HepG2 (cell line): ENCODE data around the gene ZNF442. TPM values are rescaled to one million over a fixed set of nuclear protein-coding genes. Genes with fewer than 3 reads are reported as not detected.

Experiments
- KLF9 ChIP-seq: IDR thresholded peaks from 2 replicates; pipeline ENCODE4 v1.6.1; 2016; ENCODE audit warnings: low read depth
- PAF1 ChIP-seq: IDR thresholded peaks from 2 replicates; pipeline ENCODE4 v1.6.1; 2016; ENCODE audit warnings: missing genetic modification reagents, missing compliant biosample characterization
- REL ChIP-seq: sonication (generic); formaldehyde crosslinking; conservative IDR thresholded peaks from 2 replicates; pipeline ENCODE4 v1.8.0; 2022; ENCODE audit warnings: mild to moderate bottlenecking, missing genetic modification reagents, moderate library complexity
- TBX3 ChIP-seq: fragments of 450-650 bp; IDR thresholded peaks from 2 replicates; pipeline ENCODE4 v1.6.1; 2017; ENCODE audit warnings: antibody characterized with exemption, mild to moderate bottlenecking, inconsistent platforms, borderline replicate concordance
- ZFP41 ChIP-seq: sonication (generic); formaldehyde crosslinking; IDR thresholded peaks from 2 replicates; pipeline ENCODE4 v1.4.0; 2020; ENCODE audit warnings: mild to moderate bottlenecking, missing genetic modification reagents, borderline replicate concordance
- ZNF317 ChIP-seq: sonication (generic); formaldehyde crosslinking; IDR thresholded peaks from 2 replicates; pipeline ENCODE4 v1.5.0; 2020; ENCODE audit warnings: mild to moderate bottlenecking, missing genetic modification reagents
- ZNF530 ChIP-seq: sonication (generic); formaldehyde crosslinking; IDR thresholded peaks from 2 replicates; pipeline ENCODE4 v1.5.0; 2020; ENCODE audit warnings: low read depth, mild to moderate bottlenecking, missing genetic modification reagents
- polyA plus RNA-seq, 8 experiments: library from polyadenylated mRNA; depleted of rRNA in 3 of 8; stranded (reverse) in 7 of 8; unstranded in 1 of 8; fragments of >200 nt; fragmentation: Illumina TruSeq in 4 of 8; extraction: Trizol in 4 of 8; gene quantifications; 2 replicates each; pipeline versions ENCODE4 v1.2.1 to v1.2.3, GENCODE V29; 2011 to 2016; ENCODE audit warnings: low read depth in 4 of 8, missing spikeins in 1 of 8, mixed read lengths in 1 of 8; ENCODE audit not compliant: insufficient read depth in 1 of 8
- total RNA-seq, 5 experiments: library from RNA; depleted of rRNA; stranded (reverse); fragments of >200 nt; fragmentation: Illumina TruSeq; extraction: Trizol; gene quantifications; 2 replicates each; pipeline ENCODE4 v1.2.3, GENCODE V29; 2016; ENCODE audit warnings: low read depth in 1 of 5
- TF ChIP-seq, protein P1 (sequence below): sonication (generic); formaldehyde crosslinking; IDR thresholded peaks from 2 replicates; pipeline ENCODE4 v1.4.0; 2020; ENCODE audit warnings: missing genetic modification reagents
- TF ChIP-seq, protein P2 (sequence below): sonication (generic); formaldehyde crosslinking; IDR thresholded peaks from 2 replicates; pipeline ENCODE4 v1.4.0; 2020; ENCODE audit warnings: missing genetic modification reagents, borderline replicate concordance
- TF ChIP-seq, protein P3 (sequence below): IDR thresholded peaks from 2 replicates; pipeline ENCODE4 v1.6.1; 2012; ENCODE audit warnings: low read depth, low read length, improper control_type of control experiment

Gene ZNF442
- total and polyA plus RNA-seq, 2 of the 13 experiments (the other 11 are each of a cell fraction or from before 2014, with no cell fraction given): 1.0 to 6.0 TPM

DNA sequence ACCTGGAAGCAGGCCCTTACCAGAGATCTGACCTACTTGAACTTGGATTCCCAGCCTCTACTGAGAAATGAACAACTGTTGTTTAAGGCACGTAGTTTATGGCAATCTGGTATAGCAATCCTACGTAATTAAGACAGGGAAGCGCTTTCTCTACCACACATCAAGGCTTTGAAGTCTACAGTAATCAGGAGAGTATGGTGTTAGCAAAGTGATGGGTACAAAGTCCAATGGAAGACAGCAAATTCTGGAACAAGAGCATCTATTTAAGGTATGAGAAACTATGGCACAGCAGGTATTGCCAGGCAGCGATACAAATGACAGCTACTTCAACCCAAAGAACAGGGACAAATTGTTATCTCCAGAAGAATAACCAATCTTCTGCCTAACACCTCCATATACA is 35.1 kb downstream of the ZNF442 start (continued):
- TF ChIP-seq, protein P1, sequence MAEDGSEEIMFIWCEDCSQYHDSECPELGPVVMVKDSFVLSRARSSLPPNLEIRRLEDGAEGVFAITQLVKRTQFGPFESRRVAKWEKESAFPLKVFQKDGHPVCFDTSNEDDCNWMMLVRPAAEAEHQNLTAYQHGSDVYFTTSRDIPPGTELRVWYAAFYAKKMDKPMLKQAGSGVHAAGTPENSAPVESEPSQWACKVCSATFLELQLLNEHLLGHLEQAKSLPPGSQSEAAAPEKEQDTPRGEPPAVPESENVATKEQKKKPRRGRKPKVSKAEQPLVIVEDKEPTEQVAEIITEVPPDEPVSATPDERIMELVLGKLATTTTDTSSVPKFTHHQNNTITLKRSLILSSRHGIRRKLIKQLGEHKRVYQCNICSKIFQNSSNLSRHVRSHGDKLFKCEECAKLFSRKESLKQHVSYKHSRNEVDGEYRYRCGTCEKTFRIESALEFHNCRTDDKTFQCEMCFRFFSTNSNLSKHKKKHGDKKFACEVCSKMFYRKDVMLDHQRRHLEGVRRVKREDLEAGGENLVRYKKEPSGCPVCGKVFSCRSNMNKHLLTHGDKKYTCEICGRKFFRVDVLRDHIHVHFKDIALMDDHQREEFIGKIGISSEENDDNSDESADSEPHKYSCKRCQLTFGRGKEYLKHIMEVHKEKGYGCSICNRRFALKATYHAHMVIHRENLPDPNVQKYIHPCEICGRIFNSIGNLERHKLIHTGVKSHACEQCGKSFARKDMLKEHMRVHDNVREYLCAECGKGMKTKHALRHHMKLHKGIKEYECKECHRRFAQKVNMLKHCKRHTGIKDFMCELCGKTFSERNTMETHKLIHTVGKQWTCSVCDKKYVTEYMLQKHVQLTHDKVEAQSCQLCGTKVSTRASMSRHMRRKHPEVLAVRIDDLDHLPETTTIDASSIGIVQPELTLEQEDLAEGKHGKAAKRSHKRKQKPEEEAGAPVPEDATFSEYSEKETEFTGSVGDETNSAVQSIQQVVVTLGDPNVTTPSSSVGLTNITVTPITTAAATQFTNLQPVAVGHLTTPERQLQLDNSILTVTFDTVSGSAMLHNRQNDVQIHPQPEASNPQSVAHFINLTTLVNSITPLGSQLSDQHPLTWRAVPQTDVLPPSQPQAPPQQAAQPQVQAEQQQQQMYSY (CRISPR knock-in tag): no peak
- no peak for TF ChIP-seq ZNF530 (CRISPR knock-in tag)
- TF ChIP-seq REL (CRISPR knock-in tag): no peak
- TF ChIP-seq ZFP41 (CRISPR knock-in tag): no peak
- TF ChIP-seq TBX3: peak; percentile 93
- no peak for TF ChIP-seq PAF1 (CRISPR knock-in tag)
- TF ChIP-seq, protein P2, sequence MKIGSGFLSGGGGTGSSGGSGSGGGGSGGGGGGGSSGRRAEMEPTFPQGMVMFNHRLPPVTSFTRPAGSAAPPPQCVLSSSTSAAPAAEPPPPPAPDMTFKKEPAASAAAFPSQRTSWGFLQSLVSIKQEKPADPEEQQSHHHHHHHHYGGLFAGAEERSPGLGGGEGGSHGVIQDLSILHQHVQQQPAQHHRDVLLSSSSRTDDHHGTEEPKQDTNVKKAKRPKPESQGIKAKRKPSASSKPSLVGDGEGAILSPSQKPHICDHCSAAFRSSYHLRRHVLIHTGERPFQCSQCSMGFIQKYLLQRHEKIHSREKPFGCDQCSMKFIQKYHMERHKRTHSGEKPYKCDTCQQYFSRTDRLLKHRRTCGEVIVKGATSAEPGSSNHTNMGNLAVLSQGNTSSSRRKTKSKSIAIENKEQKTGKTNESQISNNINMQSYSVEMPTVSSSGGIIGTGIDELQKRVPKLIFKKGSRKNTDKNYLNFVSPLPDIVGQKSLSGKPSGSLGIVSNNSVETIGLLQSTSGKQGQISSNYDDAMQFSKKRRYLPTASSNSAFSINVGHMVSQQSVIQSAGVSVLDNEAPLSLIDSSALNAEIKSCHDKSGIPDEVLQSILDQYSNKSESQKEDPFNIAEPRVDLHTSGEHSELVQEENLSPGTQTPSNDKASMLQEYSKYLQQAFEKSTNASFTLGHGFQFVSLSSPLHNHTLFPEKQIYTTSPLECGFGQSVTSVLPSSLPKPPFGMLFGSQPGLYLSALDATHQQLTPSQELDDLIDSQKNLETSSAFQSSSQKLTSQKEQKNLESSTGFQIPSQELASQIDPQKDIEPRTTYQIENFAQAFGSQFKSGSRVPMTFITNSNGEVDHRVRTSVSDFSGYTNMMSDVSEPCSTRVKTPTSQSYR (CRISPR knock-in tag): peak; percentile 45; the same call in 1 of the 2 replicates
- TF ChIP-seq, protein P3, sequence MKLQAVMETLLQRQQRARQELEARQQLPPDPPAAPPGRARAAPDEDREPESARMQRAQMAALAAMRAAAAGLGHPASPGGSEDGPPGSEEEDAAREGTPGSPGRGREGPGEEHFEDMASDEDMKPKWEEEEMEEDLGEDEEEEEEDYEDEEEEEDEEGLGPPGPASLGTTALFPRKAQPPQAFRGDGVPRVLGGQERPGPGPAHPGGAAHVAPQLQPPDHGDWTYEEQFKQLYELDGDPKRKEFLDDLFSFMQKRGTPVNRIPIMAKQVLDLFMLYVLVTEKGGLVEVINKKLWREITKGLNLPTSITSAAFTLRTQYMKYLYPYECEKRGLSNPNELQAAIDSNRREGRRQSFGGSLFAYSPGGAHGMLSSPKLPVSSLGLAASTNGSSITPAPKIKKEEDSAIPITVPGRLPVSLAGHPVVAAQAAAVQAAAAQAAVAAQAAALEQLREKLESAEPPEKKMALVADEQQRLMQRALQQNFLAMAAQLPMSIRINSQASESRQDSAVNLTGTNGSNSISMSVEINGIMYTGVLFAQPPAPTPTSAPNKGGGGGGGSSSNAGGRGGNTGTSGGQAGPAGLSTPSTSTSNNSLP: peak; percentile 57
- 0 out of 2 replicates have a peak, but pooled peaks have one; percentile 9 for TF ChIP-seq ZNF317 (CRISPR knock-in tag)
- no peak for TF ChIP-seq KLF9 (CRISPR knock-in tag)
